GM19463 (cell line): ENCODE data around the gene MYO5A.

ENCODE experiments used
- ATAC-seq: cut with Tn5 transposase; IDR thresholded peaks from one replicate; pipeline ENCODE4 v1.9.1; 2021; ENCODE audit warnings: mild to moderate bottlenecking, moderate library complexity; ENCODE audit not compliant: unreplicated experiment

Gene MYO5A

GRCh38 chr15:52378746-52379394 lies 149.8 kb downstream of the MYO5A start:
- peak; percentile 41 for ATAC-seq

GRCh38 chr15:52370010-52370409 lies 158.7 kb downstream of the MYO5A start:
- ATAC-seq, result peak; percentile 73

- ATAC-seq, result no peak
These were observed 159.2 kb downstream of the MYO5A start for GRCh38 chr15:52369455-52369854.

GRCh38 chr15:52369030-52369429 lies 159.7 kb downstream of the MYO5A start:
- ATAC-seq, result no peak

- no peak for ATAC-seq
These were observed 160.3 kb downstream of the MYO5A start for GRCh38 chr15:52368402-52368801.

GRCh38 chr15:52362497-52362896 lies 166.2 kb downstream of the MYO5A start:
- ATAC-seq, result no peak

GRCh38 chr15:52361975-52362494 lies 166.6 kb downstream of the MYO5A start:
- no peak for ATAC-seq

- no peak for ATAC-seq
These were observed 167.2 kb downstream of the MYO5A start for GRCh38 chr15:52361494-52361893.

- no peak for ATAC-seq
These were observed 168.2 kb downstream of the MYO5A start for GRCh38 chr15:52360229-52361203.

- ATAC-seq, result no peak
These were observed 169.0 kb downstream of the MYO5A start for GRCh38 chr15:52359722-52360121.

- ATAC-seq, result no peak
These were observed 170.7 kb downstream of the MYO5A start for GRCh38 chr15:52357949-52358348.

GRCh38 chr15:52352086-52352485 lies 176.6 kb downstream of the MYO5A start:
- no peak for ATAC-seq

GRCh38 chr15:52351206-52351908 lies 177.3 kb downstream of the MYO5A start:
- no peak for ATAC-seq

- ATAC-seq, result no peak
These were observed 178.3 kb downstream of the MYO5A start for GRCh38 chr15:52350423-52350822.

GRCh38 chr15:52349052-52349700 lies 179.5 kb downstream of the MYO5A start:
- no peak for ATAC-seq

- ATAC-seq, result no peak
These were observed 180.5 kb downstream of the MYO5A start for GRCh38 chr15:52348056-52348745.

GRCh38 chr15:52344592-52344991 lies 184.1 kb downstream of the MYO5A start:
- no peak for ATAC-seq

GRCh38 chr15:52343831-52344230 lies 184.8 kb downstream of the MYO5A start:
- ATAC-seq, result no peak

- no peak for ATAC-seq
These were observed 188.6 kb downstream of the MYO5A start for GRCh38 chr15:52340093-52340492.

- ATAC-seq, result no peak
These were observed 189.8 kb downstream of the MYO5A start for GRCh38 chr15:52338891-52339290.
